Measurements from ENCODE around the gene SGPP1. TPM values are rescaled to one million over a fixed set of nuclear protein-coding genes. Genes with fewer than 3 reads are reported as not detected.
"Not testable (repeated sequence)": the region's sequence is repeated elsewhere in the genome, so short reads cannot be mapped to it uniquely, and the experiment has no call there.

SGPP1 gene
- polyA plus RNA-seq, 1 experiment, result 14.5 TPM

DNA sequence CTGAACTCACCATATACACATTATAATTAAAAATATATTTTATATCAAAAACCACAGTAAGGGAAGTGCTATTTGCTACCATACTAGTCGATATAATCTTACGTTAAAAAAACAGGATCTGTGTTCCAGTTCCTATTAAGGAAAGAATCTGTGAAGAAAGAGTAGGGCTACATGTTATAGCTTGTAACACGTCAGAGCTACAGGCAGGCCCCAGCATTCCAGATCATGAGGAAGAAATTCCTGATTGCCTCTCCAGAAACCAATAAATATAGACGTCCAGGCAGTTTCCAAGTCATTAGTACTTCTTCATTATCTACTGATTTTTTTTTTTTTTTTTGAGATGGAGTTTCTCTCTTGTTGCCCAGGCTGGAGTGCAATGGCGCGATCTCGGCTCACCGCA is 20.6 kb downstream of the SGPP1 start:
- no peaks in the 10 kb centered on the region for H3K9me3 ChIP-seq (ENCODE audit: control insufficient read depth, insufficient read depth, low read length)
- no peak overlapping the region for H3K4me3 ChIP-seq (ENCODE audit: low read depth, low read length)
- POLR2A ChIA-PET, result no interaction called here
- H3K27ac ChIP-seq (ENCODE audit: low read depth, low read length), result no peak overlapping the region
- TF ChIP-seq, protein P1, sequence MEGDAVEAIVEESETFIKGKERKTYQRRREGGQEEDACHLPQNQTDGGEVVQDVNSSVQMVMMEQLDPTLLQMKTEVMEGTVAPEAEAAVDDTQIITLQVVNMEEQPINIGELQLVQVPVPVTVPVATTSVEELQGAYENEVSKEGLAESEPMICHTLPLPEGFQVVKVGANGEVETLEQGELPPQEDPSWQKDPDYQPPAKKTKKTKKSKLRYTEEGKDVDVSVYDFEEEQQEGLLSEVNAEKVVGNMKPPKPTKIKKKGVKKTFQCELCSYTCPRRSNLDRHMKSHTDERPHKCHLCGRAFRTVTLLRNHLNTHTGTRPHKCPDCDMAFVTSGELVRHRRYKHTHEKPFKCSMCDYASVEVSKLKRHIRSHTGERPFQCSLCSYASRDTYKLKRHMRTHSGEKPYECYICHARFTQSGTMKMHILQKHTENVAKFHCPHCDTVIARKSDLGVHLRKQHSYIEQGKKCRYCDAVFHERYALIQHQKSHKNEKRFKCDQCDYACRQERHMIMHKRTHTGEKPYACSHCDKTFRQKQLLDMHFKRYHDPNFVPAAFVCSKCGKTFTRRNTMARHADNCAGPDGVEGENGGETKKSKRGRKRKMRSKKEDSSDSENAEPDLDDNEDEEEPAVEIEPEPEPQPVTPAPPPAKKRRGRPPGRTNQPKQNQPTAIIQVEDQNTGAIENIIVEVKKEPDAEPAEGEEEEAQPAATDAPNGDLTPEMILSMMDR (IDR thresholded peaks at IDR 0.05; ENCODE audit: low read depth, low read length), result no peak
- DNase-seq (ENCODE audit: low read depth, low spot score), result no peak
- no peaks in the 10 kb centered on the region for H3K27me3 ChIP-seq (ENCODE audit: control insufficient read depth, insufficient read depth, low read length)
- CTCF ChIA-PET, result interaction anchor here (1.1 to 1.4 kb wide), 2 partner anchors 73 to 1581 kb away, joined by 3 read pairs; no protein-coding TSS in a partner anchor

DNA sequence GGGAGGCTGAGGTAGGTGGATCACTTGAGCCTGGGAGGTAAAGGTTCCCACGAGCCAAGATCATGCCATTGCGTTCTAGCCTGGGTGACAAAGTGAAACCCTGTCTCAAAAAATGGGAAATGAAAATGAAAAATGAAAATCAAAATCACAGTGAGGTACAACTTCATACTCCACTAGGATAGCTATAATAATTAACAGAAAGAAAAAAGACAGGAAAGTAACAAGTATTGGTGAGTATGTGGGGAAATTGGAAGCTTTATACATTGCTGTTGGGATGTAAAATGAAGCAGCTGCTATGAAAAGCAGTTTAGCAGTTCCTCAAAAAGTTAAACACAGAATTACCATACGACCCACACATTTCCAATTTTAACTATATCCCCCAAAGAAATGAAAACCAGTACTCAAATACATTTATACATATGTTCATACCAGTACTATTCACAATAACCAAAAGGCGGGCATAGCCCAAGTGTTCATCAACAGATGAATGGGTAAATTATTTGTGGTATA is 22.2 kb downstream of the SGPP1 start:
- no peak overlapping the region for H3K4me3 ChIP-seq (ENCODE audit: low read depth, low read length)
- H3K27me3 ChIP-seq (ENCODE audit: control insufficient read depth, insufficient read depth, low read length), result no peaks in the 10 kb centered on the region
- DNase-seq (ENCODE audit: low read depth, low spot score), result no peak
- POLR2A ChIA-PET, result no interaction called here
- H3K9me3 ChIP-seq (ENCODE audit: control insufficient read depth, insufficient read depth, low read length), result no peaks in the 10 kb centered on the region
- CTCF ChIA-PET, result no interaction called here
- TF ChIP-seq, protein P1 (IDR thresholded peaks at IDR 0.05; ENCODE audit: low read depth, low read length), result no peak
- H3K27ac ChIP-seq (ENCODE audit: low read depth, low read length), result no peak overlapping the region

DNA sequence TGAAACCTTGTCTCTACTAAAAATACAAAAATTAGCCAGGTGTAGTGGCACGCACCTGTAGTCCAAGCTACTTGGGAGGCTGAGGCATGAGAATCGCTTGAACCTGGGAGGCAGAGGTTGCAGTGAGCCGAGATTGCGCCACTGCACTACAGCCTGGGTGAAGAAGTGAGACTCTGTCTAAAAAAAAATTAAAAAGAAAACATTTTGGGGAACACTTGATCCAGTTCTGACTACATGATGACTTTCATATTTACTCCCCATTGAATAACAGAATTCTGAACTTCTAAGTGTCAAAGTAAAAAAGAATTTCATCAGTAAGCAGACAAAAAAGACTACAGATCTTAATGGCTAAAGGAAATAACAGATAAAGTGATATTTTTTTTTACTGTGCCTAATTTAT is 25.3 kb downstream of the SGPP1 start:
- H3K9me3 ChIP-seq (ENCODE audit: control insufficient read depth, insufficient read depth, low read length); H3K27ac ChIP-seq (ENCODE audit: low read depth, low read length); CTCF ChIA-PET; DNase-seq (ENCODE audit: low read depth, low spot score); POLR2A ChIA-PET; H3K27me3 ChIP-seq (ENCODE audit: control insufficient read depth, insufficient read depth, low read length); H3K4me3 ChIP-seq (ENCODE audit: low read depth, low read length): not testable (repeated sequence)

DNA sequence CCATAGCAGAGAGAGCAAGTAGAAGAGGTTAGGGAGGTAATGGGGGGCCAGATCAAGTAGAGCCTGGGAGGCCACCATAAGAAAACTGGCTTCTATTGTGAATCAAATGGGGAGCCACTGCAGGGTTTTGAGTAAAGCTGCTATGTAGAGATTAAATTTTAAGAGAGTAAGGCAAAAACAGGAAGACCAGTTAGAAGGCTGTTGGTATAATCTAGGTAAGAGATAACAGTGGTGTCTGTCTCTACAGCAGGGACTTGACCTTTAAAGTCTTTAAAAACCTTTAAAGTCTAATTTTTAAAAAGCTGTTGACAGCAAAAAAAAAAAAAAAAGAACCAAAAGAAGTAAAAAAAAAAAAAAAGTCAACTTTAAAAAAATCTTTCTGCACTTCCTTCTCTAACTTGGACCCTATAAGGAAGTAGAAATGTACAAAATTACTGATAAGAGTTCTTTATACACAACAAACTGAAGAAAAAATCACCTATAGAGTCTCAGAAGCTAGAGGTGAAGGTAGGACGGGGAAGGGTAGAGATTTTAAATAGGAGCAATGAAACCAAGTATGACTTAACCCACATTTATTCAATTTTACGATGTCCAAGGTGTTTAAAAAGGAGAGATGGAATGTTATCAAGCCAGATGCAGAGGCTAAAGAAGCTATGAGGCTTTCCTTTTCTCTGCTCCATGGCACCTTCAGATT is 26.1 kb downstream of the SGPP1 start:
- CTCF ChIA-PET, result no interaction called here
- Histone ChIP-seq H3K27ac (ENCODE audit: low read depth, low read length) (no peak overlapping the region), H3K4me3 (ENCODE audit: low read depth, low read length) (no peak overlapping the region), H3K9me3 (ENCODE audit: control insufficient read depth, insufficient read depth, low read length) (no peaks in the 10 kb centered on the region), H3K27me3 (ENCODE audit: control insufficient read depth, insufficient read depth, low read length) (no peaks in the 10 kb centered on the region)
- POLR2A ChIA-PET, result no interaction called here
- no peak for DNase-seq (ENCODE audit: low read depth, low spot score)
- TF ChIP-seq, protein P1 (IDR thresholded peaks at IDR 0.05; ENCODE audit: low read depth, low read length), result no peak

DNA sequence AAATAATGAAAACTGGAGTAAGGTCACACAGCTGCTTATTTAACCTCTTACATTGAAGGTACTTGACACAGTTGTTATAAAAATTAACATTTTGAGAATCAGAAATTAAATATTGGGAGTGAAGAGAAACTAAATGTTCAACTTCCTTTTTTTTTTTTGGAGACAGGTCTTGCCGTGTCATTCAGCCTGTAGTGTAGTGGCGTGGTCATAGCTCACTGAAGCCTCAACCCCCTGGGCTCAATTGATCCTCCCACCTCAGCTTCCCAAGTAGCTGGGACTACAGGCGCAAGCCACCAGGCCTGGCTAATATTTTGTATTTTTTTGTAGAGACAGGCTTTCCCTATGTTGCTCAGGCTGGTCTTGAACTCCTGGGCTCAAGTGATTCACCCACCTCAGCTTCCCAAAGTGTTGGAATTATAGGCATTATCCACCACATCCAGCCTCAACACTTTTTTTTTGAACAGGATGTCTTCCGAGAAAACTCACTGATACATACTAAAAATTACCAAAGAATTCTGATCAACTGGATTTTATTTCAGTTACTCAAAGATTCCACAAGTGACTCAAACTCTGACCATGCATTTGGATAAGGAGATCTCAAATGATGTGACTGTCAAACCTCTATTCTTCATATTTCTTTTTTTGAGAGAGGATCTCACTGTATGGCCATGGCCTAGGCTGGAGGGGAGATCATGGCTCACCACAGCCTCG is 35.4 kb downstream of the SGPP1 start:
- no peak overlapping the region for H3K27ac ChIP-seq (ENCODE audit: low read depth, low read length)
- no peak for DNase-seq (ENCODE audit: low read depth, low spot score)

More for the DNA sequence above, 35.4 kb downstream of the SGPP1 start:
- POLR2A ChIA-PET, result no interaction called here
- CTCF ChIA-PET, result interaction anchor here (1.2 kb wide), 1 partner anchor 77 kb away, joined by 4 read pairs; no protein-coding TSS in a partner anchor
- no peaks in the 10 kb centered on the region for H3K27me3 ChIP-seq (ENCODE audit: control insufficient read depth, insufficient read depth, low read length)
- no peak overlapping the region for H3K4me3 ChIP-seq (ENCODE audit: low read depth, low read length)
- no peaks in the 10 kb centered on the region for H3K9me3 ChIP-seq (ENCODE audit: control insufficient read depth, insufficient read depth, low read length)
- TF ChIP-seq, protein P1 (IDR thresholded peaks at IDR 0.05; ENCODE audit: low read depth, low read length), result no peak

All from AG04450 (cell line).